H9 (cell line): ENCODE data around the gene CFAP45. TPM values are rescaled to one million over a fixed set of nuclear protein-coding genes. Genes with fewer than 3 reads are reported as not detected.

Experiments
- DNase-seq: peaks from one replicate; pipeline ENCODE4 v3.0.0-alpha.2; 2017
- H2AFZ ChIP-seq: one replicate; pipeline ENCODE4 v1.6.1; 2013; ENCODE audit warnings: mild to moderate bottlenecking, low read length, control low read depth, moderate library complexity
- H2AK5ac ChIP-seq: 2 replicates; pipeline ENCODE4 v1.6.1; 2013; ENCODE audit warnings: low read length, control low read depth, mixed read lengths; ENCODE audit not compliant: insufficient read length
- H2BK120ac ChIP-seq: one replicate; pipeline ENCODE4 v1.6.1; 2013; ENCODE audit warnings: low read depth, mild to moderate bottlenecking, low read length, control low read depth, inconsistent platforms; ENCODE audit not compliant: poor library complexity, severe bottlenecking
- H2BK12ac ChIP-seq: 2 replicates; pipeline ENCODE4 v1.6.1; 2013; ENCODE audit warnings: low read length, control low read depth, mixed read lengths, low read depth; ENCODE audit not compliant: insufficient read length
- H2BK15ac ChIP-seq: 2 replicates; pipeline ENCODE4 v1.6.1; 2013; ENCODE audit warnings: low read depth, low read length, control low read depth
- H2BK20ac ChIP-seq: one replicate; pipeline ENCODE4 v1.6.1; 2013; ENCODE audit warnings: low read depth, mild to moderate bottlenecking, low read length, control low read depth, inconsistent platforms; ENCODE audit not compliant: poor library complexity, severe bottlenecking
- H2BK5ac ChIP-seq: 2 replicates; pipeline ENCODE4 v1.6.1; 2013; ENCODE audit warnings: low read length, control low read depth, mixed read lengths; ENCODE audit not compliant: insufficient read length
- H3K14ac ChIP-seq: 2 replicates; pipeline ENCODE4 v1.6.1; 2013; ENCODE audit warnings: low read length, control low read depth; ENCODE audit not compliant: insufficient read depth
- H3K18ac ChIP-seq: 2 replicates; pipeline ENCODE4 v1.6.1; 2013; ENCODE audit warnings: low read depth, mild to moderate bottlenecking, mixed read lengths, low read length, control low read depth; ENCODE audit not compliant: insufficient read length
- H3K23ac ChIP-seq: 2 replicates; pipeline ENCODE4 v1.6.1; 2013; ENCODE audit warnings: low read length, control low read depth, mixed read lengths, low read depth; ENCODE audit not compliant: insufficient read length
- H3K23me2 ChIP-seq: 2 replicates; pipeline ENCODE4 v1.6.1; 2013; ENCODE audit warnings: low read depth, mild to moderate bottlenecking, mixed read lengths, low read length, control low read depth; ENCODE audit not compliant: insufficient read length, poor library complexity, severe bottlenecking
- H3K27ac ChIP-seq: 2 replicates; pipeline ENCODE4 v1.5.1; 2013; ENCODE audit warnings: low read length, control low read depth, mixed read lengths, low read depth; ENCODE audit not compliant: insufficient read length
- H3K27me3 ChIP-seq: 2 replicates; pipeline ENCODE4 v1.6.1; 2013; ENCODE audit warnings: low read length, control low read depth, inconsistent platforms; ENCODE audit not compliant: insufficient read depth
- H3K4ac ChIP-seq: 2 replicates; pipeline ENCODE4 v1.6.1; 2013; ENCODE audit warnings: low read depth, mild to moderate bottlenecking, control low read depth, inconsistent platforms, low read length, moderate library complexity
- H3K4me1 ChIP-seq: 2 replicates; pipeline ENCODE4 v1.6.1; 2013; ENCODE audit warnings: low read length, control low read depth, inconsistent platforms; ENCODE audit not compliant: insufficient read depth
- H3K4me2 ChIP-seq: 2 replicates; pipeline ENCODE4 v1.6.1; 2013; ENCODE audit warnings: low read length, control low read depth, mixed read lengths; ENCODE audit not compliant: insufficient read length, insufficient read depth
- H3K56ac ChIP-seq: 2 replicates; pipeline ENCODE4 v1.6.1; 2013; ENCODE audit warnings: low read depth, mild to moderate bottlenecking, mixed read lengths, low read length, control low read depth; ENCODE audit not compliant: insufficient read length
- H3K79me1 ChIP-seq: 2 replicates; pipeline ENCODE4 v1.6.1; 2013; ENCODE audit warnings: low read depth, mild to moderate bottlenecking, moderate library complexity, low read length, control low read depth, inconsistent platforms; ENCODE audit not compliant: insufficient read depth, poor library complexity, severe bottlenecking
- H3K79me2 ChIP-seq: 2 replicates; pipeline ENCODE4 v1.6.1; 2013; ENCODE audit warnings: low read length, control low read depth, inconsistent platforms; ENCODE audit not compliant: insufficient read depth
- H3K9ac ChIP-seq: 2 replicates; pipeline ENCODE4 v1.6.1; 2013; ENCODE audit warnings: low read length, control low read depth, mixed read lengths; ENCODE audit not compliant: insufficient read length; ENCODE audit errors: extremely low read depth
- H3K9me3 ChIP-seq: one replicate; pipeline ENCODE4 v1.6.1; 2013; ENCODE audit warnings: low read depth, low read length, inconsistent platforms; ENCODE audit not compliant: control insufficient read depth
- H3T11ph ChIP-seq: one replicate; pipeline ENCODE4 v1.6.1; 2013; ENCODE audit warnings: mild to moderate bottlenecking, low read length, control low read depth, inconsistent platforms
- H4K20me1 ChIP-seq: one replicate; pipeline ENCODE4 v1.6.1; 2013; ENCODE audit not compliant: control insufficient read depth, insufficient read length, insufficient read depth
- H4K5ac ChIP-seq: 2 replicates; pipeline ENCODE4 v1.6.1; 2013; ENCODE audit warnings: low read depth, mild to moderate bottlenecking, mixed read lengths, low read length, control low read depth; ENCODE audit not compliant: insufficient read length
- H4K8ac ChIP-seq: replicated peaks from 2 replicates; pipeline ENCODE4 v1.6.1; 2013; ENCODE audit warnings: low read length, control low read depth, mixed read lengths, low read depth; ENCODE audit not compliant: insufficient read length
- H4K91ac ChIP-seq: 2 replicates; pipeline ENCODE4 v1.6.1; 2013; ENCODE audit warnings: low read depth, mild to moderate bottlenecking, moderate library complexity, mixed read lengths, low read length, control low read depth; ENCODE audit not compliant: insufficient read length
- H3K27ac Mint-ChIP-seq, 3 experiments: 2 replicates in 2 of 3; 3 replicates in 1 of 3; pipeline ENCODE4 v1.8.0; 2020 to 2021; ENCODE audit warnings: mixed read lengths in 3 of 3, mild to moderate bottlenecking in 1 of 3, moderate library complexity in 1 of 3
- H3K27me3 Mint-ChIP-seq: 2 replicates; pipeline ENCODE4 v1.8.0; 2021; ENCODE audit warnings: low read depth, mild to moderate bottlenecking, moderate library complexity, mixed read lengths
- H3K36me3 Mint-ChIP-seq, 3 experiments: 2 replicates in 2 of 3; 3 replicates in 1 of 3; pipeline ENCODE4 v1.8.0; 2020 to 2021; ENCODE audit warnings: low read depth in 3 of 3, mixed read lengths in 3 of 3; ENCODE audit not compliant: insufficient read depth in 1 of 3
- H3K4me1 Mint-ChIP-seq, 2 experiments: 2 replicates each; pipeline ENCODE4 v1.8.0; 2020; ENCODE audit warnings: mixed read lengths in 2 of 2
- H3K4me3 Mint-ChIP-seq, 2 experiments: 2 replicates in 1 of 2; 3 replicates in 1 of 2; pipeline ENCODE4 v1.8.0; 2020 to 2021; ENCODE audit warnings: mild to moderate bottlenecking in 2 of 2, mixed read lengths in 2 of 2, moderate library complexity in 1 of 2
- H3K9me3 Mint-ChIP-seq, 2 experiments: 2 replicates in 1 of 2; 3 replicates in 1 of 2; pipeline ENCODE4 v1.8.0; 2020; ENCODE audit warnings: mild to moderate bottlenecking in 2 of 2, mixed read lengths in 2 of 2, moderate library complexity in 1 of 2
- WGBS: extraction: QIAGEN DNeasy Blood & Tissue Kit; methylation state at CpG from one replicate; pipeline ENCODE4 v1.1.7; 2013; ENCODE audit warnings: missing lambda C conversion rate, low lambda C conversion rate, mixed read lengths; ENCODE audit not compliant: insufficient read length; ENCODE audit errors: extremely low coverage; 5-methylcytosine and 5-hydroxymethylcytosine counted together
- total RNA-seq: library from RNA; stranded (reverse); gene quantifications from 2 replicates; pipeline ENCODE4 v1.2.1, GENCODE V29; 2021
- TF ChIP-seq, protein P1 (sequence below): fragments of 200-600 bp; sonication (generic); conservative IDR thresholded peaks from 3 replicates; pipeline ENCODE4 v1.8.0; 2021; ENCODE audit warnings: antibody characterized with exemption, mild to moderate bottlenecking

The CFAP45 gene
- total RNA-seq, 1 experiment from 2014 or later, result 0.85 TPM

DNA sequence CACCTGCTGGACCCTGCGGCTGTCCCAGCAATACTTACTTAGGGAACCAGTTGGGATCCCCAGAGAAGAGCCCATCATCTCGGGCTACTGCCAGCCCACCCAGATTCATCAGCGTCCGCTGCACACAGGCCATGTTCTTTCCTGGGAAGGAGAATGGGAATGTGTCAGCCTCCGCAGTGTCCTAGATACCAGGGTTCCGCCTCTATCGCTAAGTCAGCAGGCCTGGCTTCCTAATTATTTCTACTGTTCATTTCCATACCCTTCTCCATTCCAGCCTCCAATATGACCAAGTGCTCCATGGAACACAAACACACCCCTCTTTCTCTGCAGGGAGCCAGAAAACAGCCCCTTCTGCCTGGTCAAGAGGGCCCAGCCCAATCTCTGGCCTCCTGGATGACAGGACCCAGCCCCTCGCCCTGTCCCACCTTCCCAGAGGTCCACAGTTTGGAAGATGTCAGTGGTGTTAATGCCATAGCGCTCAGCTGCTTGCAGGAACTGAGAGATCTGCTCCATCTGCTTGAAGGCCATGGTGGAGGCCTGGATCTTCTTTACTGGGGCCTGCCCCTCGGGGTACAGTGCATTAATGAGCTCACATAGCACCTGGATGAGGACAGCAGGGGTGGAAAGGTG is 19.4 kb upstream of the CFAP45 start:
- Mint-ChIP-seq H3K4me1 (peaks cover 51 to 56% of the 10 kb centered on the region in 2 experiments), H3K4me3 (no peak overlapping the region), H3K36me3 (peaks cover 0 to 35% (median 20%) of the 10 kb centered on the region in 3 experiments; a peak in 5 of 7 replicates), H3K27ac (no peak overlapping the region), H3K9me3 (no peaks in the 10 kb centered on the region; a peak in 1 of 5 replicates), H3K27me3 (peaks cover 9% of the 10 kb centered on the region)
- peaks cover 3% of the 10 kb centered on the region for H3K23me2 ChIP-seq
- peaks cover 9% of the 10 kb centered on the region; the same call in 1 of the 2 replicates for H3K4me1 ChIP-seq
- TF ChIP-seq, protein P1, sequence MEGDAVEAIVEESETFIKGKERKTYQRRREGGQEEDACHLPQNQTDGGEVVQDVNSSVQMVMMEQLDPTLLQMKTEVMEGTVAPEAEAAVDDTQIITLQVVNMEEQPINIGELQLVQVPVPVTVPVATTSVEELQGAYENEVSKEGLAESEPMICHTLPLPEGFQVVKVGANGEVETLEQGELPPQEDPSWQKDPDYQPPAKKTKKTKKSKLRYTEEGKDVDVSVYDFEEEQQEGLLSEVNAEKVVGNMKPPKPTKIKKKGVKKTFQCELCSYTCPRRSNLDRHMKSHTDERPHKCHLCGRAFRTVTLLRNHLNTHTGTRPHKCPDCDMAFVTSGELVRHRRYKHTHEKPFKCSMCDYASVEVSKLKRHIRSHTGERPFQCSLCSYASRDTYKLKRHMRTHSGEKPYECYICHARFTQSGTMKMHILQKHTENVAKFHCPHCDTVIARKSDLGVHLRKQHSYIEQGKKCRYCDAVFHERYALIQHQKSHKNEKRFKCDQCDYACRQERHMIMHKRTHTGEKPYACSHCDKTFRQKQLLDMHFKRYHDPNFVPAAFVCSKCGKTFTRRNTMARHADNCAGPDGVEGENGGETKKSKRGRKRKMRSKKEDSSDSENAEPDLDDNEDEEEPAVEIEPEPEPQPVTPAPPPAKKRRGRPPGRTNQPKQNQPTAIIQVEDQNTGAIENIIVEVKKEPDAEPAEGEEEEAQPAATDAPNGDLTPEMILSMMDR, result no peak
- H4K91ac ChIP-seq, result no peak overlapping the region
- no peak overlapping the region for H3T11ph ChIP-seq
- no peaks in the 10 kb centered on the region for H3K79me1 ChIP-seq
- H3K56ac ChIP-seq, result no peak overlapping the region
- H3K9ac ChIP-seq, result no peak overlapping the region
- H3K79me2 ChIP-seq, result no peaks in the 10 kb centered on the region
- no peak overlapping the region for H4K8ac ChIP-seq
- no peaks in the 10 kb centered on the region for H3K27me3 ChIP-seq
- no peak overlapping the region for H2BK20ac ChIP-seq
- H3K9me3 ChIP-seq, result no peaks in the 10 kb centered on the region
- no peak overlapping the region for H3K14ac ChIP-seq
- DNase-seq, result no peak
- no peak overlapping the region for H2BK12ac ChIP-seq
- no peak overlapping the region for H3K27ac ChIP-seq
- no peak overlapping the region for H4K5ac ChIP-seq
- no peak overlapping the region for H3K4me2 ChIP-seq
- no peak overlapping the region for H2AFZ ChIP-seq
- no peak overlapping the region for H2BK120ac ChIP-seq
- H2BK15ac ChIP-seq, result no peak overlapping the region
- no peak overlapping the region for H3K4ac ChIP-seq
- no CpG with 5 or more reads among the region's 10 CpGs for WGBS
- H3K23ac ChIP-seq, result no peak overlapping the region
- H2AK5ac ChIP-seq, result no peak overlapping the region
- no peak overlapping the region for H3K18ac ChIP-seq
- no peaks in the 10 kb centered on the region for H4K20me1 ChIP-seq
- H2BK5ac ChIP-seq, result no peak overlapping the region
